Pons (tissue), 1 donor: Measurements from ENCODE around the gene ARF1.

Experiments used
- DNase-seq: peaks from one replicate; pipeline ENCODE4 v3.0.0-alpha.2; 2016; ENCODE audit warnings: low spot score

ARF1 gene

DNA sequence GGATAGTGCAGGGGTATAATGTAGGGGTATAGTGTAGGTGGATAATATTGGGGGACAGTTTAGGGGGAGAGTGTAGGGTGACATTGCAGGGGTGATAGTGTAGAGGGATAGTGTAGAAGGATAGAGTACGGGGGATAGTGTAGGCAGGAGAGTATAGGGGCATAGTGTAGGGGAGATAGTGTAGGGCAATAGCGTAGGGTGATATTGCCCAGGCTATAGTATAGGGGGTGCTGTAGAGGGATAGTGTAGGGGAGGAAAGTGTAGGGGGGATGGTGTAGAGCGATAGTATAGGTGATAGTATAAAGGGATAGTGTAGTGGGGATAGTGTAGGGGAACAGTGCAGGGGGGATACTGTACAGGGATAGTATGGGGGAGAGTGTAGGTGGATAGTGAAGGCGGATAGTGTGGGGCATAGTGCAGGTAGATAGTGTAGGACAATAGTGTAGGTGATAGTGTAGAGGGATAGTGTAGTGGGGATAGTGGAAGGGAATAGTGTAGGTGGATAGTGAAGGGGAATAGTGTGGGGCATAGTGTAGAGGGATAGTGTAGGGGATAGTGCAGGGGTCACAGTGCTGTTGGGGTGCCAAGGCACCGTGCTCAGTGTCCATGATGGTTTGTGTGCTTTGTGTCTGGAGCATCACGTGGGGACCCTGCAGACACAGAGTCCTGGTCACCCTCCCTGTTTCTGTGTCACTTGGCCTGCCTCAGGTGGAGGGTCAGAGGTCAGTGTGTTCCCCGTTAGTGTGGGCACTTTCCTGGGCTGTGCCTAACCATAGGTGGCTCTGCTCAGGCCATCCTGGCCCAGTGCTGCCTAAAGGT, 10.5 kb upstream of the ARF1 start:
- no peak for DNase-seq

DNA sequence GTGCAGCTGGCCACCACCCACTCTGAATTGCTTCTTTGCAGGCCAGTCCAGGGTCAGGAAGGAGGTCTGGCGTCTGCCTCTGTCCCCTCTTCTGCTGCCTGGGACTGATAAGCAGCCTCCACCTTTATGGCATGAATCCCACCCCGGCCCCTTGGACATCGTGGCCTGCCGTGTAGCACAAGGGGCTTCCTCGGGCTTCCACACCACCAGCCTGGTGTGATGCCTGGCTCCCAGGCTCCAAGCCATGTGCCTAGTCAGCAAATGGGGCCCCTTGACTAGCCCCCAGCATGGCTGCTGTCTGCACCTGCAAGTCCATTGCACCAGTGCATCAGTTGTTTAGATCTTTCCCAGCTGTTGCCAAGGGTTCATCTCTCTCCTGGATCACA, 9.9 kb upstream of the ARF1 start:
- no peak for DNase-seq

DNA sequence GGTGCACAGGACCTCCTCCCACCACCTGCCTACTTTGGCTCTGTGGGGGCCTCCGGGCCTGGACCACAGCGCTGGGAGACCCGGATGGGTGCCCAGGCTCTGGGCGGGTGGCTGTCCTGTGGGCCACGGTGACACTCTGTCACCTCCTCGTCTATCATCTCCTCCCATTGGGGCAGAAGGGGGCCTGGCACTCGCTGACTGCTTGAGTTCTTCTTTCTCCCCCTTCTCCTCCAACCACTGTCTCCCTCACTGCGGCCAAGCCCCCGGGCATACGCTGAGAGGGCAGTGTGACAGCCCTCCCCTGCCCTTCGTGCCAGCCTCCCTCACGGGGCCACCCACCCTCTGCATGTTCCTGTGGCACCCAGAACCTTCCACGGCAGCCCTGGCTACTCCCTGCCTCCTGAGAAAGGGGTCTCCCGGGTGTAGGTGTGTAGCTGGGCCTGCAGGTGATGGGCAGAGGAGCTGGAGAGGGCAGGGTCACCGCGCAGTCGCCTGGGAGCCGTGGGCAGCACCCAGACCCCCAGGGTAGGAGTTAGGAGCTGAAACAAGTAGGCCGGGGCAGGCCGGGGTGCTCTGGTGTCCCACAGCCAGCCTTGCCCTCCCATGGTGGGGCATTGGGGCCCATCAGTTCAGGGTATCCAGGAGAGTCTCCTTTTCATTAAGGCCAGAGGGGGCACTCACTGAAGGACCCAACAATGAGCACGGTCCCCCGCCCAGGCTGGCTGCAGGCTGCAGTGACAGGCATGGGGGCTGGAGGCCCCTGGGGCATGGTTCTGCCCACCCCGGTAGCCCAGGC, 9.2 kb upstream of the ARF1 start:
- DNase-seq = no peak

DNA sequence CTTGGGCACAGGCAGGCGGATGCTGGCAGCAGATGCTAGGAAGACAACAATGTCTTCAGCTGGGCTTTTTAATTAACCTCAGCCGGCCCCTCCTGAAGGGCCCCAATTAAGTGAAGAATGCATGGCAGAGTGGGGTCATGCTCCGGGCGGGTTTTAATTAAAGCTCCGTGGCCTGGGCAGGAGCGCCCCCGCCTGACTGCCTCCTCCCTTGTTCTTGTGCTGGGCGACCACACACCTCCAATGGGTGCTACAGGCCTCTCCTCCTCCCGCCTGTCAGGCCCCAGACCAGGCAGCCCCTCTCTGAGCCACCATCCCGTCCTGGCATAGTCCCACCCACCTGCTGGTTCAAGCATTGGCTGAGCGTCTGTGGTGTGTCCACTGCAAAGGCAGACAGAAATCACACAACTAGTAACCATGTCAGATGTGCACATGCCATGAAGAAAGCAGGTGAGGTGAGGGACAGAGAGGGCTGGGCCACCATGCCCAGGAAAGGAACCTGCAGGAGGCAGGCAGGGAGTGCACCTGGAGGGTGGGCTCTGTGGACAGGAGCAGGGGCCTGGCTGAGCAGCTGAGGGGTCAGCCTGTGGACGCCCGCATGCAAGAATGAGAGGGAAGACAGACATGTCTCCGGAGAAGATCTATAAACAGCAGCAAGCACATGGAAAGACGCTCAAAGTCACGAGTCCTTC, 8.5 kb upstream of the ARF1 start:
- DNase-seq = no peak

DNA sequence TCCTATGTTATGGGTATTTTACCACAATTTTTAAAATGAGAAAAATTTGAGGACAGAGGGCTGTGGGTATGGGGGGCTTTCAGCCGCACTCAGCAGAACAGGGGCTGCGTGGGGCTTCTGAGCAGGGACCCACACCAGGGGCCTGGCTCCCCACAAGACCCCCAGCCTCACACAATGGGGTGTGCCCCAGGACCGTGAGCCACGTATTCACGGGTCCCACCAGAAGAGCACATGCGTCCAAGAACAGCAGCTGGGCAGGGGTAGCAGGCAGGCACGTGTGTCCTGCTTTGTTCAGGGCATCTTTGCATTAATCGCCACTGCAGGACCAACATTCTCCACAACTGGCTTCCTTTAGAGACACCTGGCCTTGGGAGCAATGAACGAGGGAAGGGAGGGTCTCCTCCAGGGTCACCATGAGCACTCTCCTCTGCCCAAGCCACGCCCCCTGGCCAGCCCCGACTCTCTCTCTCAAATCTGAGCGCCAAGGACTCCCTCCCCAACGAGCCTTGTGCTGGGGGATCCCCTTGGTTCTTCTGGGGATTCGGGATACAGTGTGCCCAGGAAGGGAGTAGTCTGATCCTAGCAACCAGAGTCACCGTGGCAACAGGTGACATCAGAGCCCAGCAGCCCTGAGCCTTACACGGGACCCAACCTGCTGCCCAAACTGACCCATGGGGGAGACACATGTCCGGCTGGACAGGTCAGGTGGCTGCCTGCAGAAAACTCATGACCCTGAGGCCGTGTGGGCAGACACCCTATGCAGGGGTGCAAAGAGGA, 7.4 kb upstream of the ARF1 start:
- DNase-seq = no peak

DNA sequence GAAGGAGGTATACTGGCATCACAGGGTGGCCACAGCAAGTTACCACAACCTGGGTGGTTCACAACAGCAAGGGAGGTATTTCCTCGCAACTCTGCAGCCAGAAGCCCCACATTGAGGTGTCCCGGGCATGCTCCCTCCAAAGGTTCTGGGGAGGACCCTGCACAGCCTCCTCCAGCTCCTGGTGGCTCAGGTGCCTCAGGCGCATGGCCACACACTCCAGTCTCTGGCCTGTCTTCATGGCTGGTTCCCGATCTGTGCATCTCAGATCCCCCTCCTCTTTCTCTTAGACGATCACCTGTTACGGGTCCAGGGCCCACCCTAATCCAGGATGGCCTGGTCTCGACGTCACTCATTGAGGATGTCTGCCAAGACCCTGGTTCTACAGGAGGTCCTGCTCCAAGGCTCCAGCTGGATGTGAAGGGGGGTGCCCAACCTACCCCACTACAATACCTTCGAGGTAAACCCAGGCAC, 6.7 kb upstream of the ARF1 start:
- DNase-seq = no peak

DNA sequence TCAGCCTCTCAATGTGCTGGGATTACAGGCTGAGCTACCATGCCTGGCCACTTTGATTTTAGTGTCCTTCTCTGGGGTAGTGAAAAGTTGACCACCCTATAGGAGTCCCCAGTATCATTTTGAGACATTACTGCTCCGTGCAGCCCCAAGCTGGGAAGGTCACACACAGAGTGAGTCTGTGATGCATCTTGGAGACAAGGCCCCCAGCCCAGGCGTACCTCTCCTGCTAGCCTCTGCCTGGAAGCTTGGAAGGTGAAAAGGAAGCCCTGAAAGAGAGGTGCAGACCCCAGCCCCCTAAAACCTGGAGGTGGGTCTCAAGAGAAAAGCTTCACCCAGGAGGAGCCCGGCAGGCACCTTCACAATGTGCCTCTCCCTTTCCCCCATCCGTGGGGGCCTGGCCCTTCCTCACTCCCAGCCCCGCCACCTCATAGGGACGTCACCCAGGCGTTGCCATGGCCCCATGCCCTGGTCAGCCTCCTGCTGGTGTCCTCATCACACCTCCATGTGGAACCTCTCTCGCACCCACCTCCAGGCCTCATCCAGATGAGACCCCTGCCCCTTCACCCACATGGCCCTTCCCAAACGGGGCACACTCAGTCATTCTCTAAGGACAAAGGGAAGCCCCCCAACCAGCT, 5.6 kb upstream of the ARF1 start:
- DNase-seq = no peak

DNA sequence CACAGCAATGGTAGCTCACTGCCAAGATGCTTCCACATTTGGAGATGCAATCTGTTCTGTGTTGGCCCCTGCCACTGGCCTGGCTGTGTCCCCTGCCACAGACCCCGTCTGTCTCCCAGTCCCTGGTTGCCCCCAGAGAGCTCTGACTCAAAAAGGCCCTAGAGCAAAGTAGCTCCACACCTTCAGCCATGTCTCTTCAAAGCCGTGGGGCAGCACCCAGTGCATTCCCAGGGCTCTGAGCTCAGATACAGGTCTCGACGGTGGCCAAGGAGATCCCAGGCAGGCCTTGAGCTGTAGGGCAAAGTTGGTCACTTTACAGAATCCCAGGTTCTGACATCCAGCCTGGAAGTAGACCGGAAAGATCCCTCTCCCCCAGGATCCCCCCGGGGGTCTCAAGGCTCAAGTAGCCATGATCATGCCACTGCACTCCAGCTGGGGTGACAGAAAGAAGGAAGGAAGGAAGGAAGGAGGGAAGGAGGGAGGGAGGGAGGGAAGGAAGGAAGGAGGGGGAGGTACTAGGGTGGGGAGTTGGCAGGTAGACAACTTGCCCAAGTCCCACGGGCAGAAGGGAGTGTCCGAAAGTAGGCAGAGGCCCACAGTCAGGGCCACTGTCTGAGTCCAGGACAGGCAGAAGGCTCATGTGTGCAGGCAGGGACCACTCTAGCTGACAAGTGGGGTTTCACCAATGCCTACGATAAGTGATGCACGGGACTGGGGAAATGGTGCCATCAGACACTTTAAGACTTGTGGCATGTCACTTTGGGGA, 4.8 kb upstream of the ARF1 start:
- DNase-seq = no peak

DNA sequence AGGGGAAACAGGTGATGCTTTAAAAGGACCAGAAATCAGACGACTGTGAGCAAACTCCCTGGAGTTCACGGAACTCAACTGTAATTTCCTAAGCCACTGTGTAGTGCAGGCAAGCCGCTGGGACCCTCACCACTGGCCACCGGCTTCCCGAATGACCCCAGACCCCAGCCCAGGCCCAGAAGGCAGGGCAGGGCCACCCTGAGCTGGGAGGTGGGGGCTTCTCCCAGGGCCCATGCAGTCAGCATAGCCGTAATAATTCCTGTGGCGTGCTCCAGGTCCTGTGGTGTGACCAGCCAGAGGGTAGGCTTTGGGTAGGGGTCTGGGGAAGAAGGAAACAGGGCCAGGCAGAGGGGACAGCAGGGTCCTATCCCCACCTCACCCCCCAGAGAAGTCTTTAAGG, 3.5 kb upstream of the ARF1 start:
- DNase-seq = no peak

DNA sequence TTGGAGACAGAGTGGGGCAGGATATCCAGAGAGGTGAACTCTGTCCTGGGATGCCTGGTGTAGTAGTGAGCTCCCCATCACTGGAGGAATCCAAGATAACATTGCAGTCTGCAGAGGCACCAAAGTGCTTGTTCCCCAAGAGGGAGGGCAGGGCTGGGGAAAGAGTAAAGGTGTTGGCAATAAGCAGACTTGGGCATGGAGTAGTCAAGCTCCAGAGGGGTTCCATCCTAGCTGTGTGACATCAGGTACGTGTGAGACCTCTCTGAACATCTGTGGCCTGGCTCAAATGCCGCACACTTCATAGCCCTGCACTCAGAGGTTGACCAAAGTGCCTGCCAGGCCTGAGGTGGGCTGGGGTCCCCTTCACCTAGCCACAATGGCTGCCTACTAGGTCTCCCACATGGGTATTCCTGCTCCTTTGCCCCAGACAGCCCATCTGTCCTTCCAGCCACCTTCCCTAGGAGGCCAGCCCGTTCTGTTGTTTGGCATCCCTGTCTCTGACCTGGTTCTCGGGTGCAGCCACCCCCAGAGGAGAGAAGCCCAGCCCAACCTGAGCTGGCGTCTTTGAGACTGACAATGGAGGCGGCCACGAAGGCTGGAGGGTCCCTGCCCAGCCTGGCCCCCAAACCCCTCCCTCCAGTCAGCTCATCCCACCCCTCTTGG, 2.8 kb upstream of the ARF1 start:
- DNase-seq = no peak

DNA sequence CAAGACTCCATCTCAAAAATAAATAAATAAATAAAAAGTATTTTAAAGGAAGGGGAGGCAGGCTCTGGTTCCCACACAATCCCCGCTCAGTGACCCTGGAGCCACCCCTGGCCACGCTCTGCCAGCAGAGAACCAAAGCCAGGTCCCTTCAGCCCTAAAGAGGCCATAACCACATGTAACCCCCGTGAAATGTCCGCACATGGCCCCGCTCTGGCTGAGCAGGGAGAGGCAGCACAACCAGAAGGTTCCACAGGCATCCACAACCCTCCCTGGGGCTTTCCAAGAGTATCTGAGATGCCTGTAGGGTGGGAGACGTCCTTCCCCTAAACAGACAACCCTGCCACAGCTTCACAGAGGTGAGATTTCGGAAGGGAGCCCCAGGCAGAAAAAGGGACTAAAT, 1.4 kb upstream of the ARF1 start:
- DNase-seq = no peak

DNA sequence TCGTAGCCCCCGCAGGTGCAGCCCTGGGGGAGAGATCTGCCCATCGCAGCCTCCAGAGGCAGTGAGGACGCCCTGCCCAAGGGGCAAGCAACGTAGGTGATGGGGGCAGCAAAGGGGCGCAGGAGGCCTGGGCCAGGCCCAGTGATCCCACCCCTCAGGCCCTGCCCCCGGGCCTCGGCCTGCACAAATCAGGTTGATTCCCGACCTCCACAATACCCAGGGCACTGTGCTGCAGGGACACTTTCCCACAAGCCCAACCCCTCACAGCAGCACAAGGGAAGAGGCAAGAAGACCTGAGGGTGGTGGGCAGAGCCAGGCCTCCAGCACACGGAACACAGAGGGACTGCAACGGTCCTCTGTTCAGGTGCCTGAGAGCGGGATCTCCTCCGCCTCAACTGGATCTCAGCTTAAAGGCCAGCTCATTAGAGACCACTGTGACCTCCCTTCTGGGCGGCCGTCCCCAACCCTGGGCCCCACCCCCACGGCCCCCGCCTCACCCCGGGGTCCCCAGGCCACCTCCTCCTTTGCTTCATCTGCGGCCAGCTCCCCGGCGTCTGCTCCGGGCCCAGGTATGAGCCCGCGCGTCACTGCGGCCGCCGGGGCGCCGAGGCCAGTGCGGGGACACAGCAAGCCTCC, 812 bp upstream of the ARF1 start:
- no peak for DNase-seq

DNA sequence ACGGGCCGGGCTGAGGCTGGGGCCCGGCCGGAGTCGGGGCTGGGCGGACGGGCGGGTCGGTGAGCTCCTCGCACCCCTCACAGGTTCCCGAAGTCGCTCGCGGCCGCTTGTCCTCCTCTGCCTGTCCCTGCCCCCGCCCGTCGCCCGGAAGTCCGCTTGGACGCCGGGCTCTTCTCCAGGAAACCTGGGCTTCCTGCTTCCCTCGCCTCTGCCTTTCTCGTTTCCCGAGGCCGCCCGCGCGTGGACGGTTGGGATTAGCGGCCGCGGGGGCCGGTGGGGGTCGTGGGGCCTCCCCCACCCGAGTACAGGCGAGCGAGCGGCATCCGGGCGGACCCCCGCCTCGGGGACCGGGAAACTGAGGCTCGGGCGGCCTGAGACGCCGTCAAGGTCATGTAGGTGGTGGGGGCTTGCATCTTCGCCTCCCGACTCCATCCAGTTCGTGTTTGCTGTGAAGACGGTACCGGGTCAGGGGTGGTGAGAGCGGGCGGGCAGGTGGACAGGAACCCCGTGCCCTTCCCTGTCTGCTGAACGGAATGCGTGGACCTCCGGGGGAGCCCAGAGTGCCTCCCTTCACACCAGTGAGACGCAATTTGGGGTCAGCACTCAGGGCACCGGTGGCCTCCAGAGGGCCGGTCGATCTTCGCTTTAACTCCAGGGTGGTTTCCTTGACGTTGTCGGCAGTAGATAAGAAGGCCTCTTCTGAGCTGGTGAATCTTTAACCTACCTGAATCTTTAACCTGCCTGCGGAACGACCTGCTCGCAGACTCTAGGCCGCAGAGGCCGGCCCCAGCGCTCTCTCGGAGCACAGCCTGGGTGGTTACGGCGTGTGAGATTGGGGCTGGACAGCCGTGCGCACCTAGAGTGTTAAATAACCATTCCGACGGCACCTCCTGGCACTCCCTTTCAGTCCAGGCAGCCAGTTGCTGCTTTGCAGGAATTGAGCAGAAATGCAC, 686 bp downstream of the ARF1 start:
- no peak for DNase-seq

DNA sequence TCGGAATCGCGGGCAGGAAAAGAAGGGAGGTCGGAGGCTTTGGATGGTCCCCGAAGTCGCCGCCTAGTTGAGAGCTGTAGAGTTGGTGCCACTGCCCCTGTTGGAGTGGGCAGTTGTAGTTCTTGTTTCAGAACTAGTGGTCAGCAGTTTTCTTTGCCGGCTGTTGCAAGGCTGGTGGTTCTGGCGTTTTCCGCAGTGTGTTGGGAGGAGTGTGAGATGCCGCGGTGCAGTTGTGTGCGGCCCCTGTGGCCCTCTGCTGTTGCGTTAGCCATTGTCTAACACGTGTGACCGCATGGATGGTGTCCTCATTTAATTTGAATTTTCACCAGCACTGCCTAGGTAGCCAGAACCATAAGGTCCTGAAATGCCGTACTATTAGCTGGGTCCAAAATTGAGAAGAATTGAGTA, 1.4 kb downstream of the ARF1 start:
- DNase-seq = peak; percentile 56

DNA sequence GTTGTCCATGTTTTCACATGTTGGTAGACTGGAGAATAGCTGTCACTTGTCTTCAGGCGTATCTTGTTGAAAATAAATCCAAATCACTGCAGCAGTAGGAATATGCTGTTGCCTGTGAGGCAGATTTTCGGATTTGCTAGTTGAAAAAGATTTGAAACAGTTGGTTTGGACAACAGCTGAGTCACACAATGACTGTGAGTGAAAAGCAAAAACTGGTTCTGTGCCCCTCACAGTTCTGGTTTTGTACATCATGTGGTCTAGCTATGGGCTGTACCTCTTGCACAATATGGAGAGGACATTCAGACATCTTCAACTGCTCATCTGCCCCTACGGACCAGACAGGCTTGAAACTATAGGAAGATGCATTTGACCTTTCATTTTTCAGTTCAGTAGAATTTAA, 1.8 kb downstream of the ARF1 start:
- peak; percentile 49 for DNase-seq

DNA sequence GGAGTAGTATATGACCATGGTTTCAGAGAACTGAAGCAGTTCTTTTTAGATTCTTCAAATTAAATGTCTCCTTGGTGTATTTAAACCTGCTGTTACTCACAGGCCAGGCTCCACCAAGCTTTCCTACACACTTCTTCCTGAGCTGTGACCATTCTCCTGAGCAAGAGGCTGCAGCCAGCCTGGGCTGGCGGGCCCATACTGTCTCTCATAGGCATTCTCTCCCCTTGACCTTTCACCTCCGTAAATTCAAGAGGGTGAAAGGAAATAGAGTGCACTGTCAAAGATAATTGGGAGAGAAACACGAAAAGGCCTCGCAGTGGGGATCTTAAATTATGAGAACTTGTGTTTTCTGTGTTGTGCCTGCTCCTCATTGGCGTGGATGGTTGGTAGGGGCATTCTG, 2.3 kb downstream of the ARF1 start:
- no peak for DNase-seq

DNA sequence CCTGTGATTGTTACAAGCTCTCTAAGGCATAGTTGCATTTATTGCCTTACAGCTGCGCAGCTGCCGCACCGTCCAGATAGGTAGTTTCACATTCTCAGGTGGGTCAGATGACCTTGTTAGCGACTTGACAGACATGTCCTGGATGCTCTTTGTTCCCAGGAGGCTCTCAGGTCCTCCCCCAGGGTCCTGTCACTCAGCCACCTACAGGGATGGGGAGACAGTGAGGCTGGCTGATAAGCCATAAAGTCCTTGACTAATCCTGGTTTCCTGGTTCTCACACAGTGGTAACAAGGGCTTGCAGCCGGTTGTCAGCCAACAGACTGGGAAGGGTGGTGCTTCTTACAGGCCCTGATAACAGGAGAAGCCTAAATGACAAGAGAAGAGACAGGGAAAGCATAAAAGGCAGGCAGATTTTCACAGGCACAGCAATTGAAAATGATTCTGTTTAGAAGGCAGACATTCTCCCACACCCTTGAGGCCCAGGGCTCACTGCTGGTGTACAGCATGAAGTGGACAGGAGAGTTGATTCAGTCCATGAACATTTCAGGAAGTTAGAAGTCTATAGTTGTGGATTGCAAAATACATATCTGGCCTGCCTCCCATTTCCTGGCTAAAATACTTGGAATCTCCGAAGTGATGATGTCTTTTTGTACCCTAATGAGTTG, 2.9 kb downstream of the ARF1 start:
- no peak for DNase-seq

DNA sequence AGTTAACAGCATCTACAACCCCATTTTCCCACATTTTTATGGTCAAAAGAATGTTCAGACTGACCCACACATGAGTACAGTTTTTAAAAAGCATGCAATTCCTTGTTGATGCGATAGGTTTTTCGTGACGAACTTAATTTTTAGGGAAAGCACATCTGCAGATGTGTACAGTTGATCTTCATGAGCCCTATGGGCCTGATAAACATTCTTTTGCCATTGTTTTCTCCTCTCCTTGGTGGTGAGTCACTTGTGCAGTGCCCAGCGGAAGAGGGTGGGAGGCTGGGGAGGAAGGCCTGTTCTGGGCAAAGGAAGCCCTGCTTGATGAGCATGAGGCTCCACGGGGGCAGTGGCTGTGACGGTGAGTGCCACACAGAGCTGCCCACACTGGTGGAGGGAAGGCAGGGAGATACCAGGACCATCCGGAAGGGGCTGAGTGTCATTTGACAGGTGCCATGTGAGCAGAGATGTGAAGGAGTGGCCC, 5.3 kb downstream of the ARF1 start:
- no peak for DNase-seq
